Tongue (tissue), 2 donors: Measurements from ENCODE around the gene NOM1. TPM values are rescaled to one million over a fixed set of nuclear protein-coding genes. Genes with fewer than 3 reads are reported as not detected.

Experiments
- DNase-seq: peaks from one replicate; pipeline ENCODE4 v3.0.0-alpha.2; 2015
- total RNA-seq: library from RNA; depleted of rRNA; stranded (reverse); fragments of >200 nt; gene quantifications from one replicate; pipeline ENCODE4 v1.2.3, GENCODE V29; 2014

The NOM1 gene
- total RNA-seq, 1 donor from 2014 or later: 31.8 TPM

DNA sequence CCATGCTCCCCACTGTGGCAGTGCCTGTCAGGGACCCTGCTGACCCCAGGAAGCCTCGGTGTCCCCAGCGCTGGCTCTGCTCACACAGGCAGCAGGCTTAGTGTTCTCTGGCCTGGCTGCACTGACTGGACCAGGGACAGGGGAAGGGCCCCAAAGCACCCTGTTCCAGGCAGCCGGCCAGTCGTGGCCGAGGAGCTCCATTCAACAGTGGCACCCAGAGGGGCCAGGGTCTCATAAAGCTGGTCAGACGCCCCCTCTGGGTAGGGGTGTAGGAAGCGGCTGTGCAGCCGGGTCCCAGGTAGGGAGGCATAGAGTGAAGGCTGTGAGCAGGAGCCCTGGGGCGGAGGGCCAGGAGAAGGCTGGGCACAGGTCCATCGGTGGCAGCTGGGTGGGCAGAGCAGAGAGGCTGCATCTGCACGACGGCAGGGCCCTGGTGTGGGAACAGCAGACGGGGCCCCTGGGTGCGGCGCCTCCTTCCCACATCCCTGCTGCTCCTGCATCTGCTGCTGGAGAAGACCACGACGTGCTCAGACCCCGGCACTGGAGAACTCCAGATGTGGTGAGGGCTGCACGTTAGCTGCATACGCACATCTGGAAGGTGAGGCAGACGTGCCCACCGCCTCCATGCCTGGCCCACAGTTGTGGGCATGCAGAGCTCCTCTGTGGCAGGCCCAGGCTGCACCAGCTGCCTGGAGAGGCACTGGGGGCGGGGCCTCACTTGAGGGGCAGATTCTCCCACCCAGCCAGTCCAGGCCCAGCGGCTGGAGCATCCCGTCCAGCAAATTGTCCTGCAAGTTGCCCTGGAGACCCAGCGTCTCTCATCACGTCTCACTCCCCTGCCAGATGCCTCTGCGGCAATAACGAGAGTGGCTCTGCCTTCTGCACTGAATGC is 35.8 kb downstream of the NOM1 start:
- no peak for DNase-seq

- no peak for DNase-seq
Measured at GRCh38 chr7:156986378-156986777, 36.9 kb downstream of the NOM1 start.

- DNase-seq: no peak
Measured at GRCh38 chr7:156988343-156989185, 39.1 kb downstream of the NOM1 start.

GRCh38 chr7:156989766-156990535 is 40.4 kb downstream of the NOM1 start:
- no peak for DNase-seq

DNA sequence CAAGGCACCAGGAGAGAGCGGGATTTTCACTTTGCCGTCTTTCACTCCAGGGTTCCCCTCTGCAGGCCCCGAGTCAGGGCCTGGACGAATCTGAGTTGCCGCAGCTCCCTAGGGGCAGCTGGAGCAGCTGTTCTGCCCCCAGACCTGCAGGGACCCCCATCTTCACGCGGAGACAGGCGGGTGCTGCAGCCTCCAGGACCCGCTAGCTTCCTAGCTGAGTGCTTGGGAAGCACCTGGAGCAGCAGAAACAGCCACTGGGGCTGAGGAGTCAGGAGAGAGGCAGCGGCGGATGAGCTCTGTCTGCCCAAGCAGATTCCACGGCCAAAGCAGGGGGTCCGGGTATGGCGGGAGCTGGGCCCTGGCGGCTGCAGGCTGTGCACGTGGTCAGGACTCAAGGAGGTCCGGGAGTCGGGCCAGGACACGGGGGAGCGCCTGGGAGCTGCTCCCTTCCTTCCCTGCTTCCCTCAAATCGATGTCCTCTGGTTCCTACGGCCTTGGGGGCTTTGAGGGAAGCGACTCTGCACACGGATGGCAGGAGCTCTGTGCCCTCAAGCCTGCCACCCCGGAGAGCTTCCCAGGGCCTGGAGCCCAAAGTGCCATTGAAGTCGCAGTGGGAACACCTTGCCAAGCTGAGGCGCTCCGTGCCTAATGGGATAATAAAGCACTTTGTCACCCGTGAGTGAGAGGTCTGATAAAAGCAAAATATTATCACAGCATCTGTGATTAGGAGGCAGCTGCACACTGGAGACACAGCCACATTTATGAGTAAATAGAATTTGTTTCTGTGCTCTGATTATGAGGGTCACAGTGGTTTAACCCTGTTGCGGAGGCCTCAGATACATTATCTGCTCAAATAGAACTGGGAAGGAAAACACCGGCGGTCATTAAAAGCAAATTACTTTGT is 43.8 kb downstream of the NOM1 start:
- no peak for DNase-seq

- DNase-seq: no peak
Measured at GRCh38 chr7:156993925-156994235, 44.4 kb downstream of the NOM1 start.

GRCh38 chr7:156994417-156994816 is 44.9 kb downstream of the NOM1 start:
- DNase-seq: no peak

- DNase-seq: no peak
Measured at GRCh38 chr7:156998988-156999957, 49.8 kb downstream of the NOM1 start.

DNA sequence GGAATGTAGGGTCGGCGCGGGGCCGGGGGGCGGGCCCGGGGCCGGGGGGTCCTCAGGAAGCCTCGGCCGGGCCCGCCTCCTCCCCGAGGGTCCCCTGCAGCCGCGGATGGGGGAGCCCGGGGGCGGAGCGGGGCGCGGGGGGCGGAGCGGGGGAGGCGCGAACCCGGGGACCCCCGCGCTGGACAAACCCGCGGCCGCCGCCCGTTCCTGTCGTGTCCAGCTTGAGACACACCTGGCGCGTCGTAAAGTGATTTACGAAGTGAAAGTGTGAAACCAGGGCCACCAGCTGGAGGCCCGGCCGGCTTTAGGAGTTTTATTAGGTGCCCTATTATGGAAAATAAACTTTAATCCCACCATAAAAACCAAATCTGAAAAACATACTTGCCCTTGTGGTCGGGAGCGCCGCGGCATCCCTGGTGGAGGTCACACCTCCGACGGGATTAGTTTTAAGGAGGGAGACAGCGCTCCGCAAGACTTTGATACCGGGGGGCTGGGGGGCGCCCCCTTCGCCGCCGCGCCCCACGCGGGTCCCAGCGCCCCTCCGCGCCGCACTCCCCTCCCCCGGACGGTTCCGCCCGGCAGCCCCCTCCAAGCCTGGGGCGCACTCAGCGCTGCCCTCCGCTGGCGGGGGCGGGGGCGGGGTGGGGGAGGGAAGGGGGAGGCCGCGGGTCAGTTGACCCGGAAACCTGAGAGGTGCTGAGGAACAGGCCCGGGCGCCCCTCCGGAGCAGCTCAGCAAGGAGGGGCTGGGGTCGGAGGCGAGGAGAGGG is 50.6 kb downstream of the NOM1 start:
- DNase-seq: no peak

GRCh38 chr7:157000741-157001653 is 51.5 kb downstream of the NOM1 start:
- no peak for DNase-seq

GRCh38 chr7:157001920-157002818 is 52.7 kb downstream of the NOM1 start:
- DNase-seq: no peak

DNA sequence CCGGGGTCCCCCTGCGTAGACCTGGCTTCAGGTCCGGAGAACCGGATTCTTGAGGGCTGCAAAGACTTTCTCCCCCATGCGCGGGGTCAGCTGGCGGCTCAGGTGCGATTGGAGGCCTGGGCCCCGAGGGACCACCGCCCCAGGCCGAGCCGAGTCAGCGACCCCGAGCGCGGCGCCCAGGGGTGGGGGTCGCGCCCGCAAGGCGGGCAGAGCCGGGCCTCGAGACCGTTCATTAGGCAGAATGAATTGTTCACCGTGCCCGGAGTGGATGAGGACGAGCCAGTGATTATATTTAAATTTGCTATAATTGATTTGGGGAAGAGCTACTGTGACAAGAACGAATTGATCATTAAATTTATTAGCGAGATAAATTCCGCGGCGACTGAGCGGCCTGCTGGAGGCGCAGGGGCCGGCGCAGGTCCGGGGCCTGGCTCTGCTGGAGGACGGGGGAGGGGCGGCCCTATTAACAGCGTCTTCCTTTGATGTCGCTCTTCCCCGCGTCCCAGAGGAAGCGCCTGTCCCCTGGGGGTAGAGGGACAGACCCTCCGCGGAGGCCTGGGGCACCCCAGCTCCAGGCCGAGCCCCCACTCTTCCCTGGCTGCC is 53.4 kb downstream of the NOM1 start:
- no peak for DNase-seq

GRCh38 chr7:157003445-157003755 is 53.9 kb downstream of the NOM1 start:
- no peak for DNase-seq

GRCh38 chr7:157003756-157004520 is 54.4 kb downstream of the NOM1 start:
- DNase-seq: peak; percentile 45

GRCh38 chr7:157004521-157005455 is 55.3 kb downstream of the NOM1 start:
- no peak for DNase-seq
